HEK293 (cell line): ENCODE results near the gene SPINK13.
"Not testable (repeated sequence)": the region's sequence is repeated elsewhere in the genome, so short reads cannot be mapped to it uniquely, and the experiment has no call there.

Experiments
- HOXA7 ChIP-seq: sonication (generic); formaldehyde crosslinking; IDR thresholded peaks from 2 replicates; pipeline ENCODE4 v1.8.1; 2022; ENCODE audit warnings: missing genetic modification reagents, borderline replicate concordance
- MEIS1 ChIP-seq: sonication (generic); formaldehyde crosslinking; IDR thresholded peaks from 2 replicates; pipeline ENCODE4 v1.8.1; 2022; ENCODE audit warnings: missing genetic modification reagents, mild to moderate bottlenecking, borderline replicate concordance
- OVOL3 ChIP-seq: fragments of 450-650 bp; formaldehyde crosslinking; IDR thresholded peaks from 2 replicates; pipeline ENCODE4 v1.5.1; 2016; ENCODE audit warnings: missing biosample characterization, missing genetic modification characterization
- REPIN1 ChIP-seq: fragments of 450-650 bp; formaldehyde crosslinking; IDR thresholded peaks from 2 replicates; pipeline ENCODE4 v1.5.1; 2017; ENCODE audit warnings: missing biosample characterization, missing genetic modification characterization, low read depth
- ZNF274 ChIP-seq, 2 experiments: fragments of 200-500 bp in 1 of 2; fragments of 450-650 bp in 1 of 2; sonication (Bioruptor generic) in 1 of 2; formaldehyde crosslinking in 1 of 2; IDR thresholded peaks; 2 replicates each; pipeline versions ENCODE4 v1.5.1 to v1.6.1; 2014 to 2016; ENCODE audit warnings: borderline replicate concordance in 1 of 2, inconsistent platforms in 1 of 2, low read length in 1 of 2, missing biosample characterization in 1 of 2, missing genetic modification characterization in 1 of 2
- ZNF354C ChIP-seq: fragments of 450-650 bp; formaldehyde crosslinking; IDR thresholded peaks from 2 replicates; pipeline ENCODE4 v1.5.1; 2016; ENCODE audit warnings: missing biosample characterization, missing genetic modification characterization, low read depth, borderline replicate concordance
- ZNF626 ChIP-seq: fragments of 450-650 bp; sonication (Bioruptor Pico); formaldehyde crosslinking; IDR thresholded peaks from 2 replicates; pipeline ENCODE4 v1.5.1; 2018; ENCODE audit warnings: missing biosample characterization, missing genetic modification characterization, inconsistent platforms
- ZNF830 ChIP-seq: fragments of 450-650 bp; IDR thresholded peaks from 2 replicates; pipeline ENCODE4 v1.5.0; 2018; ENCODE audit warnings: missing biosample characterization, missing genetic modification characterization, low read depth, mild to moderate bottlenecking, moderate library complexity
- TF ChIP-seq, protein P1 (sequence below): fragments of 450-650 bp; formaldehyde crosslinking; IDR thresholded peaks from 2 replicates; pipeline ENCODE4 v1.5.1; 2016; ENCODE audit warnings: missing biosample characterization, missing genetic modification characterization
- TF ChIP-seq, protein P2 (sequence below): fragments of 450-650 bp; formaldehyde crosslinking; IDR thresholded peaks from 2 replicates; pipeline ENCODE4 v1.5.1; 2016; ENCODE audit warnings: missing biosample characterization, missing genetic modification characterization
- TF ChIP-seq, protein P3 (sequence below): fragments of 450-650 bp; formaldehyde crosslinking; IDR thresholded peaks from 2 replicates; pipeline ENCODE4 v1.5.1; 2016; ENCODE audit warnings: missing biosample characterization, missing genetic modification characterization

DNA sequence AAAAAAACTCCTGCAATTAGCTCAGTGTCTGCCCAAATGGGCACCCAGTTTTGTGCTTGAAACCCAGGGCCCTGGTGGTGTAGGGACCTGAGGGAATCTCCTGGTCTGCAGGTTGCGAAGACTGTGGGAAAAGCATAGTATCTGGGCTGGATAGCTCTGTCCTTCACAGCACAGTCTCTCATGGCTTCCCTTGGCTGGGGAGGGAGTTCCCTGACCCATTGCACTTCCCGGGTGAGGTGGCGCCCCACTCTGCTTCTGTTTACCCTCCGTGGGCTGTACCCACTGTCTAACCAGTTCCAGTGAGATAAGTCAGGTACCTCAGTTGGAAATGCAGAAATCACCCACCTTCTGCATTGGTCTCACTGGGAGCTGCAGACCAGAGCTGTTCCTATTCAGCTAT is 12.7 kb downstream of the SPINK13 start:
- TF ChIP-seq OVOL3 (tag by site-specific recombination); HOXA7 (CRISPR knock-in tag); ZNF626 (tag by site-specific recombination); MEIS1 (CRISPR knock-in tag); ZNF354C (tag by site-specific recombination); ZNF274 (IDR thresholded peaks at IDR 0.05; ENCODE audit: low read length); ZNF274 (tag by site-specific recombination; IDR thresholded peaks at IDR 0.05; ENCODE audit: borderline replicate concordance); REPIN1 (tag by site-specific recombination); ZNF830: not testable (repeated sequence)
- TF ChIP-seq, protein P1, sequence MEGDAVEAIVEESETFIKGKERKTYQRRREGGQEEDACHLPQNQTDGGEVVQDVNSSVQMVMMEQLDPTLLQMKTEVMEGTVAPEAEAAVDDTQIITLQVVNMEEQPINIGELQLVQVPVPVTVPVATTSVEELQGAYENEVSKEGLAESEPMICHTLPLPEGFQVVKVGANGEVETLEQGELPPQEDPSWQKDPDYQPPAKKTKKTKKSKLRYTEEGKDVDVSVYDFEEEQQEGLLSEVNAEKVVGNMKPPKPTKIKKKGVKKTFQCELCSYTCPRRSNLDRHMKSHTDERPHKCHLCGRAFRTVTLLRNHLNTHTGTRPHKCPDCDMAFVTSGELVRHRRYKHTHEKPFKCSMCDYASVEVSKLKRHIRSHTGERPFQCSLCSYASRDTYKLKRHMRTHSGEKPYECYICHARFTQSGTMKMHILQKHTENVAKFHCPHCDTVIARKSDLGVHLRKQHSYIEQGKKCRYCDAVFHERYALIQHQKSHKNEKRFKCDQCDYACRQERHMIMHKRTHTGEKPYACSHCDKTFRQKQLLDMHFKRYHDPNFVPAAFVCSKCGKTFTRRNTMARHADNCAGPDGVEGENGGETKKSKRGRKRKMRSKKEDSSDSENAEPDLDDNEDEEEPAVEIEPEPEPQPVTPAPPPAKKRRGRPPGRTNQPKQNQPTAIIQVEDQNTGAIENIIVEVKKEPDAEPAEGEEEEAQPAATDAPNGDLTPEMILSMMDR (tag by site-specific recombination) = not testable (repeated sequence)
- TF ChIP-seq, protein P2, sequence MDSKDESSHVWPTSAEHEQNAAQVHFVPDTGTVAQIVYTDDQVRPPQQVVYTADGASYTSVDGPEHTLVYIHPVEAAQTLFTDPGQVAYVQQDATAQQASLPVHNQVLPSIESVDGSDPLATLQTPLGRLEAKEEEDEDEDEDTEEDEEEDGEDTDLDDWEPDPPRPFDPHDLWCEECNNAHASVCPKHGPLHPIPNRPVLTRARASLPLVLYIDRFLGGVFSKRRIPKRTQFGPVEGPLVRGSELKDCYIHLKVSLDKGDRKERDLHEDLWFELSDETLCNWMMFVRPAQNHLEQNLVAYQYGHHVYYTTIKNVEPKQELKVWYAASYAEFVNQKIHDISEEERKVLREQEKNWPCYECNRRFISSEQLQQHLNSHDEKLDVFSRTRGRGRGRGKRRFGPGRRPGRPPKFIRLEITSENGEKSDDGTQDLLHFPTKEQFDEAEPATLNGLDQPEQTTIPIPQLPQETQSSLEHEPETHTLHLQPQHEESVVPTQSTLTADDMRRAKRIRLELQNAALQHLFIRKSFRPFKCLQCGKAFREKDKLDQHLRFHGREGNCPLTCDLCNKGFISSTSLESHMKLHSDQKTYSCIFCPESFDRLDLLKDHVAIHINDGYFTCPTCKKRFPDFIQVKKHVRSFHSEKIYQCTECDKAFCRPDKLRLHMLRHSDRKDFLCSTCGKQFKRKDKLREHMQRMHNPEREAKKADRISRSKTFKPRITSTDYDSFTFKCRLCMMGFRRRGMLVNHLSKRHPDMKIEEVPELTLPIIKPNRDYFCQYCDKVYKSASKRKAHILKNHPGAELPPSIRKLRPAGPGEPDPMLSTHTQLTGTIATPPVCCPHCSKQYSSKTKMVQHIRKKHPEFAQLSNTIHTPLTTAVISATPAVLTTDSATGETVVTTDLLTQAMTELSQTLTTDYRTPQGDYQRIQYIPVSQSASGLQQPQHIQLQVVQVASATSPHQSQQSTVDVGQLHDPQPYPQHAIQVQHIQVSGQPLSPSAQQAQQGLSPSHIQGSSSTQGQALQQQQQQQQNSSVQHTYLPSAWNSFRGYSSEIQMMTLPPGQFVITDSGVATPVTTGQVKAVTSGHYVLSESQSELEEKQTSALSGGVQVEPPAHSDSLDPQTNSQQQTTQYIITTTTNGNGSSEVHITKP = not testable (repeated sequence)
- TF ChIP-seq, protein P3, sequence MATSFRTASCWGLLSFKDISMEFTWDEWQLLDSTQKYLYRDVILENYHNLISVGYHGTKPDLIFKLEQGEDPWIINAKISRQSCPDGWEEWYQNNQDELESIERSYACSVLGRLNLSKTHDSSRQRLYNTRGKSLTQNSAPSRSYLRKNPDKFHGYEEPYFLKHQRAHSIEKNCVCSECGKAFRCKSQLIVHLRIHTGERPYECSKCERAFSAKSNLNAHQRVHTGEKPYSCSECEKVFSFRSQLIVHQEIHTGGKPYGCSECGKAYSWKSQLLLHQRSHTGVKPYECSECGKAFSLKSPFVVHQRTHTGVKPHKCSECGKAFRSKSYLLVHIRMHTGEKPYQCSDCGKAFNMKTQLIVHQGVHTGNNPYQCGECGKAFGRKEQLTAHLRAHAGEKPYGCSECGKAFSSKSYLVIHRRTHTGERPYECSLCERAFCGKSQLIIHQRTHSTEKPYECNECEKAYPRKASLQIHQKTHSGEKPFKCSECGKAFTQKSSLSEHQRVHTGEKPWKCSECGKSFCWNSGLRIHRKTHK (tag by site-specific recombination) = not testable (repeated sequence)
